ENCODE results near the gene RPGRIP1L. TPM values are rescaled to one million over a fixed set of nuclear protein-coding genes. Genes with fewer than 3 reads are reported as not detected.

Gene RPGRIP1L
- total RNA-seq, 1 donor from 2014 or later, result 11.4 TPM

Other genes with a start within 250 kb of the RPGRIP1L start
- gene AKTIP, start 200.7 kb downstream of the RPGRIP1L start, total RNA-seq, result 85.5 TPM
- 119 TPM for gene FTO, start 297 bp upstream of the RPGRIP1L start, total RNA-seq

Measured in tongue (tissue), 1 donor.